ENCODE results near the gene NEDD4.

GRCh38 chr15:55969582-55969981, 23.8 kb downstream of the NEDD4 start:
- TF ChIP-seq POLR2AphosphoS5 (IDR thresholded peaks at IDR 0.05) (no peak), CTCF (IDR thresholded peaks at IDR 0.05) (no peak)
